Iris pigment epithelial cell (primary cell): Measurements from ENCODE around the gene RRM2.

Source experiments
- DNase-seq: peaks from one replicate; pipeline ENCODE4 v3.0.0-alpha.2; 2011; ENCODE audit warnings: low read depth

Gene RRM2

DNA sequence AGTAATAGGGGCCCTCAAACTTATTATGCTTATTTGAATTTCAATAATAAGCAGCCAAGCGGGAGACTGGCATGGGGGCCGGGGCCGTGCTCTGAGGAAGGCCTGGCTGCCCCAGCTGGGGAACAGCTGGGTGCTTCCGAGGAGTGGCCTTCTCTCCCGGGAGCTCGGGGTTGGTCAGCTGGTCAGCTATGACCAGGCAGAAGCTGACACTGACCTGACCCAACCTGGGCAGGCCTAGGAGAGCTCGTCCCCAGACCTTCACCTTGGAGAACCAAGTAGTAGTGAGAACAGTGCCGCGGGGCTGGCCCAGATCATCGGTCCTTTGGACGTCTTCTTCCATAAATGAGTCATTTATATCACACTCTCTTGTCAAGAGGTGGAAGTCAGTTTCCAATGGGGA lies 36.1 kb downstream of the RRM2 start:
- no peak for DNase-seq

DNA sequence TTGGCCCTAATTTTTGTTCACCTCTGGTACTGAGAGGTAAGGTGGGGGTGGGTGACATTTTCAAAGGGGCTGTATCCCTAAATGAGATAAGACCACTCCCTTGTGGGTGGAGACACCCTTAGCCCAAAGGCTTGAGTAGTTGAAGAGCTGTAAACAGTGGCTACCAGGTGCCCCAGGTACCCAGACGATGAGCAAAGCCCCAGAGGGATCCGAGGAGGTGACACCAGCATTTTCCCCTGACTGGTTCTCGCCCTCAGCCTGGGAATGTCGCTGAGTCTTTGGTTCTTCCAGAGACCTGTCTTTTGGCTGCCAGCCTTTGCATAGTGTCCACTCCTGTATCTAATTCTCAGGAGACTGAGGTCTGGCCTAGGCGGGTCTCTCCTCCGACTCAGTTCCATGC lies 36.5 kb downstream of the RRM2 start:
- no peak for DNase-seq

DNA sequence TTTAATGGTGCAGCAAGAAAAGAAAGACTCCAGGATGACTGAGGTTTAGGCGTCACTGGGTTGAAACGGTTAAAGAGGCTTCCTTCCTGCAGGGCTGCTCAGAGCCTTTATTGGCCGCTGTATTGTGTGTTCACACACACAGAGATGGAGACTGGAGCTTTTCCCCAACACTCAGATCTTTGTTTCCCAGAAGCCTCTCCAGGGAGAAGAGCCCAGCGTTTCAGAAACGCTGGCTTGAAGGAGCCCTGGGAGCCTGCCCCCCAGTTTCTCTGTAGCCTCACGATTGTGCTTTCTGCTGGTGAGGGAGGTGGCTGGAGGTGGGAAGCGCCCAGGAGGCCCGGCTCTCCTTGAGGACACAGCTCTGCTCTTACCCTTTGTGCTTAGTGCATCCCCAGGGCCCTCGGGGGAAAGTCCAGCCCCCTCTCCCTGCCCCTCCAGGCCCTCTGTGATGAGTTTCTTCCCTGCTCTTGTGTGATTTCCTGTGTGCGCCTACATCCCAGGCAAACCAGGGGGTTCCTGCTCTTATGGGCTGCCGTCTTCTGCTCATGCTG lies 37.1 kb downstream of the RRM2 start:
- DNase-seq: no peak

DNA sequence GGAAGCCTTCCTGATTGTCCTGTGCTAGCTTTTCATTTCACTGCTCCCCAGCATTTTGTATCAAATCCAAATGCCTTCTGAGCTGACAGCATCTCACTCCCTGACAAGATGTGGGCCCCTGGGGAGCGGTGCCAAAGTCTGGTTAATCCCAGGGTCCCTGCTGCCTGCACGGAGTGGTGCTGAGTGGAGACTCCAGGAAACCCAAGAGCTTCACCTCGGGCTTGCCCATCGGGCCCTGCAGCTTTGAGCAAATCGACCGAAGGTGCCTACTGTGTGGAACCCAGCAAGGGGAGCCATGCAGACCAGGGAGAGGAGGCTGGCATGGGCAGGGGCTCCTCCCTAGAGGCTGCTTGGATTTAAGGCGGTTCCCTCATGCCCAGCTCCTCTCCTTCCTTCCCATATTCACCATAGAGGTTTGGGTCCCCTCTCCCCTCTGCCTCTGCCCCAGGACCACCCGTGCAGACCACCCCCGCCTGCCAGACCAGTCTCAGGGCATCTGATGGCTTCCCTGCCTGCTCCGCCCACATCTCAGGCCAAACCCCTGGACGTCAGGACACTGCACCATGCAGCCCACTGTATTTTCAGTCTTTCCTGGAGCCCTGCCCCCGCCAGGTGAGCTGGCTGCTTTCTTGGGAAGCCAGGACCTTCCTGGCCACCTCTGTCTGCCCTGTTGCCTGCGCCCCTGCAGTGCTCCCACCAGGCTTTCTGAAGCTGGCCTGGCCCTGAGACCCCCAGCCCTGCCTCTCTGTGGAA lies 37.8 kb downstream of the RRM2 start:
- DNase-seq: no peak

DNA sequence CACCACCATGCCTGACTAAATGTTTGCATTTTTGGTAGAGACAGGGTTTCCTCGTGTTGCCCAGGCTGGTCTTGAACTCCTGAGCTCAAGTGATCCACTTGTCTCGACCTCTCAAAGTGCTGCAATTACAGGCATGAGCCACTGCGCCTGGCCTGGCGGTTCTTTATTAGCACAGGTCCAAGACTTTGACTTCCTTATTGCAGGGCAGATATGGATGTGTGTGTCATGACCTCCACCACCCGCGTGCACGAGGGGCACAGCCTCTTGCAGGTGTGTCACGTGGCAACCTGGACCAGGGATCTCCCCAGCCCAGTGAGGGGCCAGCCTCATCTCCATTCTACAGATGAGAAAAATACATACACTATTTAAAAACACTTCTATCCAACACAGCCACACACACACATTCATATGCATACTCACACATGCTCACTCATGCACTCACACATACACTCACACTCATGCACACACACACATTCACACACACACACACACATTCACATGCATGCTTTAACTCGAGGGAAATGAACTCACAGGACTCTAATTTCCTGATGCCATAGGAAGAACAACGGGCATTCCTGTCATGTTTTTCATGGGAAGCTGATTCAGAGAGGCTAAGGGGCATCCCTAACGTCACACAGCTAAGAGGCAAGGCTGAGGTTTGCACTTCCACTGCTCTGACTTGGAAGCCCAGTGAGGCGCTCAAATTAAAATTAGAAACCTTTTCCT lies 38.8 kb downstream of the RRM2 start:
- peak; percentile 41 for DNase-seq

DNA sequence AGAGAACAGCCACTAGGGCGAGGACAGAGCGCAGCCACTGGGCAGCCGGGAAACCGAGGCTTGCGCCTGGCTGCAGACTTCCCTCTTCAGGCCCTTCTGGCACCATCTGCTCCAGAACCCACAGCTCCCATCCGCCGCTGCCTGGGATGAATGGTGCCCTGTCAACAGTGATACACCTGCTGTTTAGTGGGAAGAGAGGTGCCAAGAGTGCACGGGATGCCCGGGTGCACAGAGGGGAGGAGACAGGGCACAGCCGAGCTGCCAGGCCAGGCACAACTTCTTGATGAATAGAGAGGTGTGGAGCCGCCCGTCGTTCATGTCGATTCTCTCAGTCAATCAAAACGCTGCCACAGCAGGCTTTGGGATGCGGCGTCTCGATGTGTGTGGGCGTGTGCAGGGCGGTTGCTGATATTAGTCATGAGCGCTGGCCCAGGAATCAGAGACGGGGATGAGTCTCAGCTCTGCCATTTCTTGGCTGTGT lies 39.5 kb downstream of the RRM2 start:
- peak; percentile 33 for DNase-seq

DNA sequence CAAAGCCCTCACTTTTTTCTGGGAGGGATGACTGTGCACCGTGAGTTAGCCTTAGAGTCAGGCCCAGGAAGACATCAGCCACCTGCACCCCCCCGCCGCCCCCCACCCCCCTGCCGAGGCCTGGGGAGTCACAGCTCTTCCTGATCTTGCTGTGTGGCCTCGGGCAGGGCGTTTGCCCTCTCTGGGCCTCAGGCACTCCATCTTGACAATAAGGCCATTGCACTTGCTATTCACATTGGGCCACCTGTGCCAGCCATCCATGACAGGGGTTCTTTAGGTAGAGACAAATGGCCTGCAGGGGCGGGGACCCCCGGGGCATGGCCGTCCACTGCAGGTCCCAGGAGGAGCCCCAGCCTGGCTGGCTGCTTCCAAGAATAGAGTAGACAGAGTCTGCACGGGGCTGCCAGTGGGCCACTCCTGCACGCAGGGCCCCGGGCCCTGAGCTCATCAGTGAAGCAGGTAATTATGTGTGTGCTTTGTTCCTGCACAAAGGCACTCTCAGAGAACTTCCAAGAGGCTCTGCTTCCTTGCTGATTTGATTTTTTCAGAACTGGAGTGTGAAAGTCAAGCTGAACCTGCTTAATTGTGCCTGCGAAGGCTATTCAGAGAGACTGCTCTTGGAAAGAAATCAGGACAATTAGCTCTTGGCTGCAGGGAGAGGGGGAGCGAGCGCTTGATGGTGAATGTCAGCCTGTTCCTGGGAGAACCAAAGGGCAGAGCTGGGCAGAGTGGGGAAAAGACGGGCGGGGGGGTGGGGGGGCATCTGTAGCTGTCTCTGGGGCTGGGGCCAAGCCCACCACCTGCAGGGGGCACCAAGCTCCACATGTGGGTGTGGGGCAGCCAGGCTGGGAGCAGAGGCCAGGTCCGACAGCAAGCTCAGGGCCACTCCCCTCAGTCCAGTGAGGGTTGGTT lies 40.3 kb downstream of the RRM2 start:
- no peak for DNase-seq

DNA sequence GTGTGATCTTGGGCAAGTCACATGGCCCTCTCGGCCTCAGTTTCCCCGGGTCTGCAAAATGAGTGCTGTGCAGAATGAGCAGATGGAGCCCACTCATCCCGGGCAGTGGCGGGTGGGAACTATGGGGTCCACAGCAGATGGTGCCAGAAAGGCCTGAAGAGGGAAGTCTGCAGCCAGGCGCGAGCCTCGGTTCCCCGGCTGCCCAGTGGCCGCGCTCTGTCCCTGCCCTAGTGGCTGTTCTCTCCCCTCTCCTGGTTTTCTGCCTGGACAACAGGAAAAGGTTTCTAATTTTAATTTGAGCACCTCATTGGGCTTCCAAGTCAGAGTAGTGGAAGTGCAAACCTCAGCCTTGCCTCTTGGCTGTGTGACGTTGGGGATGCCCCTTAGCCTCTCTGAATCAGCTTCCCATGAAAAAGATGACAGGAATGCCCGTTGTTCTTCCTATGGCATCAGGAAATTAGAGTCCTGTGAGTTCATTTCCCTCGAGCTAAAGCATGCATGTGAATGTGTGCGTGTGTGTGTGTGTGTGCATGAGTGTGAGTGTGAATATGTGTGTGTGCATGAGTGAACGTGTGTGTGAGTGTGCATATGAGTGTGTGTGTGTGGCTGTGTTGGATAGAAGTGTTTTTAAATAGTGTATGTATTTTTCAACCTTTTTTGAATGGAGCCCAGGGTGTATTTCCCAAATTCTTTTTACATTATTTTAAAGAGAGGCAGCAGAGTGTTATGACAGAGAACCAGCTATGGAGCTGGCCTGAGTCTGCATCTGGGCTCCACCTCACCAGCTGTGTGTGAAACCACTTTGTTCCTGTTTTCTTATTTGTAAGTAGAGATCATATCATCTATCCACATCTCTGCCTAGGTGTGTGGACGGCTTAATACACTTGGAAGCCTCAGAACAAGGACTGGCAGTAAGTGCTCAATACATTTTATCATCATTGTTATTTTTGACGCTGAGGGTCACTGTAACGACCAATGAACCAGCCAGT lies 41.3 kb downstream of the RRM2 start:
- DNase-seq: peak; percentile 10

DNA sequence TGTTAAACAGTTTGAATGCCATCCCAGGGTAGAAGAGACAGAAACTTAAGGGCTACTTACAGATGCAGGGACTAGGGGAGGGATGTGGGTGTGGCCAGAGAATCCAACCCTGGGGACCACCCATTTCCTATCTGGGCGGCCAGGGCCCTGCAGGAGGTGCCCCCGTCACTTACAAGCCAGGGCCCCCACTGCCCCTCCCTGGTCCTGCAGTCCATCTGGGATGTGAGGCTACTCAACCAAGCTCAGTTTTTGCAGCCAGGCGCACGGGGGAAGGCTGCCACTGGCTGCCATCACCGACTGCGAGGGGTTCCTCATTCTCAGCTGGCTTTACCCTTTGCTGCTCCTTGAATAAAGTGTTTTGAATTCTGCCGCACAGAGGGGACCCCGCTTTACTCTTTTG lies 42.1 kb downstream of the RRM2 start:
- DNase-seq: no peak

DNA sequence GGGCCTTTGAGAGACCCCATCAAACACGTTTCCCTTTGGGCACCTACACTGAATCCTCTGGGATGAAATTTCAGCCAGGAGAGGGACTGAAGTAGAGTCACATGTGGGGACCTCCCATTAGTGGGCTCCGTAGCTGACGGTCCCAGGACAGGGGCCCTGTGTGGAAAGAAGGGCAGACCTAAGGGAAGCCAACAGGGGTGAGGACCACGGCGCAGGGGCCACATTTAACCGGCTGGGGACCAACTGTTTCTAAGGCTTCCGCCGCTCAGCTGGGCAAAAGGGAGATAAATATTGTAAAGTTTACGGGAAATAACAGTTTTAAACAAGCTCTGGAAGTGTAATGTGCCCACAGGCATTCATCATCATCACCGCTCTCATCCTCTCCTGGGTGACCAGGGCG lies 42.7 kb downstream of the RRM2 start:
- no peak for DNase-seq

DNA sequence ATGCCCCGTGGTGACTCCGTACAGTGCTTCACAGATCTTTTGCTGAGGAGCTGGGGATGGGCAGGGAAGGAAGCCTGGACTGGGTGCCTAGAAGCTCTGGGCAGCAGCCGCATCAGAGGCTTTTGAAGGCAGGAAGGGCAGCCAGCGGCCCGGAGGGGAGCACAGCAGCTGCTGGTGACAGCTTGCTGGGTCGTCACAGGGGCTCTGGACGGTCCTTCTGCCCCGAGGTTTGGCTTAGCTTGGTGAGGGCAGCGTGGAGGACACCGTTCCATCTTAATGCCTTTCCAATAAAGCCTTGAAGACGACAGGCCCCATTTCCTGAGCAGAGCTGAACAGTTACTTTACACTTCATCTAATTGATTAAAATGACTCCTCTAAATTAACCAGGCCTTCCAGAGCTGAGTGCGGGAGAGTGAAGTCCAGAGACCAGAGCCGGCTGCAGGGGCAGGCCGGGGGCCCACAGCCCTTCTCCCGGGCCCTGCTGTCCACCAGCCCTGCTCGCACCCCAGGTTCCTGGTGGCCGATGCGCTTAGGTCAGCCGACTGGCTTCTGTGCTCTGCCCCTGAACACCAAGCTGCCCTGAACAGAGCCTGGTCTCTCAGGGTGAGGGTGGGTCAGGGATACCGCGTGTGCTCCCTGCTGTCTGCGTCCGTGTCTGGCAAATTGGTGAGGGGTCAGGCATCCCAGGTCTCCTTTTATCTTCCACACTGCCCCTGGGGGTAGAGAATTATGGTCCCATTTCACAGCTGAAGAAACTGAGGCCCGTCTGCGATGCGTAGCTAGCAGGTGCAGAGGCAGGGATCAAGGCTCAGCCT lies 43.5 kb downstream of the RRM2 start:
- no peak for DNase-seq

DNA sequence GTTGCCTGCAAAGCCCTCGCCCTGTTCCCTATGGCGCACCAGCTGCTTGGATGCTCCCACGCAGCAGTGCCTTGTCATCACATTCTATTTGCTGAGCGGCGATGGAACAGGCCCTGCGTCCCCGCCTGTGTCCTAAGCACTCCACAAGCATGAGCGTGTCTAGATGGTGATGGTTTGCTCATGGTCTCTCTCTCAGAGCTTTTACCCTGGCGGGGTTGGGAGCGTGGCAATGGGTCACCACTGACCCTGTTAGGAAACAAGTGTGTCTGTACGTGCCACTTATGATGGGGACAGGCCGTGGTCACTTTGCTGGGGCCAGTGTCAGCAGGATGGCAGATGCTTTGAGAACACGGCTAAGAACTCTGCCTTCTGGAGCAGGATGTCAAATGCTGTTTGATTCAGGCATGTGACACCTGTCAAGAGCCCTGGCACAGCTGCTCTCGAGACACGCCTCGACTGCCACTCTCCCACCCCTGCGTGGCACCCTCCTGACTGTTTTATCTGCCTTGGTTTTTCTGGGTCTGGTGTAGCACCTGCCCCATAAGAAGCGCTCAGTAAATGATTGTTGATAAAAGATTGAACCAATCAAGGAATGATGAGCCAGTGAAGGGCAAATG lies 44.2 kb downstream of the RRM2 start:
- DNase-seq: no peak

DNA sequence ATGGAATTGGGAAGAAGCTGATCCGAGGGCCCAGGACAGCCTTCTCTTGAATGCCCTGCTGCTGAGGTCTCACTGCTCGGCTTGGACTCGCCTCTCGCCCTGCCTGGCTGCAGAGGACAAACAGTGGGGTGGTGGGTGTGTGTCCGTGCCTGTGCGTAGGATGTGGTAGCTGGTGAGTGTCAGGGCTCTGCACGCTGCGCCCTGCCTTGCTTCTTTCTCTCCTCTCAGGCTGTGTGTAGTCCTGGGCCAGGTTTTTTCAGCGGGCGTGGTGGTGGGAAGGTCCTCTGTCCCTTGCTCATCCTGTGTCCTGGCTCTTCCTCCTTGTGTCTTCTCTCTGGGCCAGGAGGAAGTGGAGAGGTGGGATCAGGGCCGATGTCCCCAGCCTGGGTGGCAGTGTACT lies 44.8 kb downstream of the RRM2 start:
- no peak for DNase-seq

DNA sequence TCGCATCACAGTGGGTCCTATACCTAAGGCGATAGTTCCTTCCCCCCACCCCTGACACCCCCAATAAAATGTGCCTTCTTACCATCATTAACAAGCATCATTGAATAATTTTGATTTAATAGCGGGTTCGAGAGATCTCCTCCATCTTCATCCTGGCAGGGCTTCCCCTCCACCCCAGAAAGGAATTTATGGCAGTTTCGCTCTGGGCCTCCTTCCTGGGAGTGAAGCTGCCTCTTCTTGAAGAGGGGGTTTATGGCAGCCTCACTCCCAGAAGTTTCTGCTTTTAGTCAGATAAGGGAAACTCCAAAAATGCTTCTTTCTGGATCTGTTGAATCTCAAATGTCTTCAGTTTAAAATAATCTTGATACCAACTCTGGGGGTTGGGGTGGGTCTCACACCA lies 45.7 kb downstream of the RRM2 start:
- DNase-seq: no peak

DNA sequence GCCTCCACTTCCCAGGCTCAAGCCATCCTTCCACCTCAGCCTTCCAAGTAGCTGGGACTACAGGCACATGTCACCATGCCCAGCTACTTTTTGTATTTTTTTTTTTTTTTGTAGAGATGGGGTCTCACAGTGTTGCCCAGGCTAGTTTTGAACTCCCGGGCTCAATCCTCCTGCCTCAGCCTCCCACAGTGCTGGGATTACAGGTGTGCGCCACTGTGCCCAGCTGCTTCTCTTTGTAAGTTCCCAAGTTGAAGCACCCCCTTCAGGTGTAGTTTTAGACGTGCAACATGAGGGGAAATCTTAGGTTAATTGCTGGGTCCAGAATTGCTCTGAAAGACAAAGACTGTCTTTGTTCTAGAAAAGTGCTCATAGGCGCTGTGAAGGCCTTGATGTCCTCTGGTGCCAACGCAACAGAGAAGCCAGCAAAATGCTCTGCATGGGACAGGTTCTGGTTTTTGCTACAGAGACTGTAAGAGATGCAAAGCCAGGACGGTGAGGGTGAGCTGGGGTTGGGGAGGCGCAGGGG lies 46.6 kb downstream of the RRM2 start:
- DNase-seq: no peak

DNA sequence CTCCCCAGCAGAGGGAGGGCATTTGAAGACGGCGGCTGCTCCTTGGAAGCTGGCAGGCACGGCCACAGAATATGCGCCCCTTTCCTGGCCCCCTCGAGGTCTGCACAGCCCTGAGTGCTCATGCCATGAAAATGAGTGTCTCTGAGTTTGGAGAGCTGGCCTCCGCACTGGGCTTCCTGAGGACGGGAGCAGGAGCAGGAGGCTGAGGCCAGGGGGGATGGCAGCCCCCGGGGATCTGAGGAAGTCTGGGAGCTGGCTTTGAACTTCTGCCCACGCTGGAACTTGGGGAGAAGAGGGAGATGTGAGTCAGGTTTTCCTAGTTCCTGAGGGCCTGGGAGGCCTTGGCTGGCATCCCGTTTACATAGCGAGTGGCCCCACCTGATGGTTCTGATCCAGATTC lies 47.0 kb downstream of the RRM2 start:
- DNase-seq: peak; percentile 26

DNA sequence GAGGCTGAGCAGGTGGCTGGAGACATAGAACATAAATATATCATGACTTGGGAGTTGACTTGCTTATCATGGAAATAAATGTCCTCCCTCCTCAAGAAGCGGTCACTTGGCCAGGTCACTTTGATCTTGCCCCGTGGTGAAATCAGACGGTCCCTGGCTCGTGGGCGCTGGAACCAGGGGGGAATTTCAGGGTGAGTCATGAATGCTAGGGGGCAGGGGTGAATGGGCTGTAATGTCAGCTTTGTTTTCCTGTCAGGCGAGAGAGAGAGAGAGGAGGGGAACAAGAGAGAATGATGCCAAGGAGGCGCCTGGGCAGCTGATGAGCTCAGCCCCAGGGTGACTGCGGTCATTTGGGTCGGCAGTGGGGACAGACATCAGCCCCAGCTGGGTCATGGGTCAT lies 47.7 kb downstream of the RRM2 start:
- DNase-seq: peak; percentile 60

DNA sequence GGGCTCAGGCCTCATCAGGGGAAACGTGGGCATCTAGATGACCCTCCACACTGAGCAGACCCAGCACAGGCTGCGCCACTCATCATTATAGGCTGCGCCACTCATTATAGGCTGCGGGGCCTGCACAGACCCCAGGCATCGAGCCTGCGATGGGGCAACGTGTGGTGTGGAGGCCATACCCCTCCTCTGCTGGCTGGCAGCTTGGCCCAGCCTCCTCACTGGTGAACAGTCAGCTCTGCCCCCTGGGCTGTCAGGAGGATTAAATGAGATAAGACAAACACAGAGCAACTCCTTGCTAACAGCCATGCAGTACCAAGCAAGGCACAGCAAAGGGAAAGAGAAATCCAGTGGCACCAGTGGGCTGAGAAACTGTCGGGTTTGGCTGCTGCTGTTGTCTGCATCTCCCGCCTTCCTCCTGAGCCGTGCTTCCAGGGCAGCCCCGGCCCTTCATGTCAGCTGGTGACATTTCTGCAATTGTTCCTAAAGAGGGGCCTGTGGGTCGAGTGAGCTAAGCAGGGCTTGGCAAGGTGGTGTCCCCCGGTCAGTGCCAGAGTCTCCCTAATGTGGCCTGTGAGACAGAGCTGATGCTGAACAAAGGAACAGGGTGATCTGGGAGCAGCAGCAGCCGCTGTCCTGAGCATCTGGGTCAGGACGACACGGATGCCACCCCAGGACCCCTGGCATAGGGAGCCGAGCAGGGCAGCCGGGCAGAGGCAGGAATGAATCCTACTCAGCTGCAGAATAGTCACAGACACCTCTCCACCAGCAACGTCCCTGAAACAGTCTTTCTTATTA lies 48.7 kb downstream of the RRM2 start:
- no peak for DNase-seq
